Measurements from ENCODE around the gene S1PR3.

The S1PR3 gene

DNA sequence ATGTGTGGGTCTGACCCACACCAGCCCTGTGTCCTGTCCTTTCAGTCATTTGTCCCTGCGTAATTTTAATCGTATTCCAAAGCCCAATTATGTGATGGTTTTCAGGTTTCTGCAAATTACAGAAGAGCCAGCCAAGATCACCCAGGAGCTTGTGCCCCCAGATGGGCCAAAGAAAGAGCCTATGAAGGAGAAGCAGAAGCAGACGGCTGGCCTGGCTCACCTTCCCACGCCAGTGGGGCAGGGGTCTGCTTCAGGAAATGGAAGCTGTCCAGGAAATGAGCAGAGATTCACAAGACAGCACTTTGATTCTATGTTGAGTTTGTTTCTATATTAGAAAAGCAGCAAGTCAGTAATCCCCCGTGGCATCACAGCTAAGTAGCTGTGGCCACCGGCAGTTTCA lies 11.7 kb downstream of the S1PR3 start:
- H3K4me1 ChIP-seq (ENCODE audit: insufficient read depth, low read length) = 0 out of 2 replicates have a peak, but pooled peaks cover 7% of the 10 kb centered on the region
- H3K9ac ChIP-seq (ENCODE audit: low read depth, low read length) = no peak overlapping the region
- no peaks in the 10 kb centered on the region for H3K36me3 ChIP-seq (ENCODE audit: insufficient read depth, low read length)
- no peaks in the 10 kb centered on the region for H3K9me3 ChIP-seq (ENCODE audit: control insufficient read depth, insufficient read depth, low read length)

DNA sequence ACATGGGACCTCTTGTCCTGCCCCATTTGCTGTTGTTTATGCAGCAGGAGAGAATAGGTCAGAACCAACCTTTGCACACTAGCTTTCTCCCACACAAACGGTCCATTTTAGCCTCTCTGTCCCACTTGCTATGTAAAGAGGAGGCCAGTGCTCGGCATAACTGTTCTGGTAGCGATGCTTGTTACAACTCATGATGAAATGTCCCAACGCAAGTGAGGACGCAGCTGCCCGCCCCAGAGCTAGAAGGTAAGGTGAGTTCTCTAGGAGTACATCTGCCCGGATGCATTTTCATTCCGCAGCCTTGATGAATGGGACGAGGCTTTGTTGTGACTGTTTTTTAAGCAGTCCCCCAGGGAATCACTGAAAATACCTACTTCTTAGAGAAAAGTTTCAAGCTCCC lies 14.1 kb downstream of the S1PR3 start:
- Histone ChIP-seq H3K36me3 (ENCODE audit: insufficient read depth, low read length) (no peaks in the 10 kb centered on the region), H3K9ac (ENCODE audit: low read depth, low read length) (no peak overlapping the region), H3K9me3 (ENCODE audit: control insufficient read depth, insufficient read depth, low read length) (no peaks in the 10 kb centered on the region), H3K4me1 (ENCODE audit: insufficient read depth, low read length) (peaks cover 9% of the 10 kb centered on the region; the same call in 1 of the 2 replicates)

DNA sequence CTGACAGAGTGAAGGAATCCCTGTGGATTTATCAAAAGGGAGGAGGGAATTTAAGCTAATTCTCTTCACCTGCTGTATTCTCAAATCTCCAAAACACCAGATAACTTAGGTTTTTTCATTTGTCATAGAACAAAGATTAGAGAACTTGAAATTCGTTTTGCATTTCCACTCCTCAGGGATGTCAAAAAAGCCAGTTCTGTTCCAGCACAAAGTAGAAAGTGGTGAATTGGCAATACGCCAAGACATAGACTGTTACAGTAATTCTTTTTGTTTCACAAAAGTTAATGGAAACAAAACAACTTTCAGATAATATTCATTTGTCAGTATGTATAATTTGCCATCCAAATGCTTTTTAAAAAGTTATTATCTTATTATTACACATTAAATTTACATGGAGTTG lies 15.0 kb downstream of the S1PR3 start:
- Histone ChIP-seq H3K4me1 (ENCODE audit: insufficient read depth, low read length) (peaks cover 5% of the 10 kb centered on the region; the same call in 1 of the 2 replicates), H3K36me3 (ENCODE audit: insufficient read depth, low read length) (no peaks in the 10 kb centered on the region), H3K9me3 (ENCODE audit: control insufficient read depth, insufficient read depth, low read length) (no peaks in the 10 kb centered on the region), H3K9ac (ENCODE audit: low read depth, low read length) (no peak overlapping the region)

DNA sequence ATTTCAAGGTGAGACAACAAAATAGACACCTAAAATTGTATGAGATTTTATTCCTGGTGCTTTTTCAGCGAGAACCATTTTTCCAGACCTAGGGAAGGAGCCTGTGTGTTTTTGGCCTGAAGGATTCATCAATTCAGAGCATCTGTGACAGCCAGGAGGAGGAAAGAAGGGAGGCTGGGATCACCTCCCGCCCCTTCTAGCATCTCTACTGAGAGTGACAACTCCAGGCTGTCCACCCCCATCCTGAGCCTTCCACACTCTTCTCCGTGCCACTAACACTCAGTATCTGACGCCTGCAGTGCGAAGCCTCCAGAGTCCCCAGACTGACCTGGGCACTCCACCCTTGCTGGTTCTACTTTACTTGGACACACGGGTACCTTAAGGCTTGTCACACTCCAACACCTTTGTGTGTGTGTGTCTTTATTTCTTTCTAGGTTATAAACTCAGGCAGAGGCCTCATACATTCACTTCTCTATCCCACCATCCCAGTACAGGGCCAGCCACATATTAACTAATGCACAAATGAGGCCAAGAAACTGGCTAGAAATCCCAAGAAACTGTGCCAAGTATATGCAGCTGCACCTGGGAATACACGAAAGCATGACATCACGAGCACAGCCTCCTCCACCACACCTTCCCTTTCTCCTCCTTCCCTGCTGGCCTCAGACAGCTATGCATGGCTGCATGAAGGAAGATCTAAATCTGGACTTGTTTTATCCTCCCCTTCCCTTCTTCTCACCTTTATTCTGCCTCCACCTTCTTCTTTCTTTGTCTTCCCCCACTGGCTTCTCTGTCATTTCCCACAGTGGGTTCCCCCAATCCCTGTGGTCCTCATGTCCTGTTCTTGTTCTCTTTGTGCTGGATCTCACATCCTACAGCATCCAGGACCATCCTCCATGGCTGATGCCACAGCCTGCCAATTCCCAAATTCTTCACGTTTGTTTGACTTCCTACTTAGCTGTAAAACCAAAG lies 16.0 kb downstream of the S1PR3 start:
- Histone ChIP-seq H3K4me1 (ENCODE audit: insufficient read depth, low read length) (peaks cover 5% of the 10 kb centered on the region; the same call in 1 of the 2 replicates), H3K9ac (ENCODE audit: low read depth, low read length) (no peak overlapping the region), H3K9me3 (ENCODE audit: control insufficient read depth, insufficient read depth, low read length) (no peaks in the 10 kb centered on the region), H3K36me3 (ENCODE audit: insufficient read depth, low read length) (no peaks in the 10 kb centered on the region)

DNA sequence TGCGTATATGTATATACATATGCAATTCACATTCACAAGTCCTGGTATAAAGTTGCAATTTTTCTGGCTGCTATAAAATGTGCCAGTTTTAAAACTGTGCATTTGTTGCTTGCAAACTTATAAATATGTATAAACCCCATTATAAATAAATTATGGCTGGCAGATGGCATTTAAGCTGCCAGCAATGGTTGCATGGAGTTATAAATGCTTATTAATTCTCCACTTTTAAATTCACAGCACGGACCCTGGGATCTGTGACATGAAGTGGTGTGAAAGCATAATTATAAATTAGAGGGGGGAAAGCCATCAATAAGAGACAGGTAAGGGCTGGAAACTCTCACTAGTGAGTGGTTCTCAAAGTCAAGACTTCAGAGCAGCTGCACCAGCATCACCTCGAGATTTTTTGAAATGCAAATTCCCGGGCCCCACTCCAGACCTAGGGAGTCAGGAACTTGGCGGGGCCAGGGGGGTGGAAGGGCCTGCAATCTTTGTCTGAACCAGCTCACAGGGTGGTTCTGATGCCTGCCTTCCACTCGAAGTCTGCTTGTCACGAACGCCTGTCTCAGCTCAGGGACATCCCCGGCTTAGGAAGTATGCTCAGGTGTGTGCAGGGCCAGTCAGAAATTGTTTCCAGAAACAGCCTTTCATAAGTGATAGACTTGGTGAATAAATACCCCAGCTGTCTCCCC lies 16.9 kb downstream of the S1PR3 start:
- H3K4me1 ChIP-seq (ENCODE audit: insufficient read depth, low read length) = peaks cover 5% of the 10 kb centered on the region; the same call in 1 of the 2 replicates
- H3K9ac ChIP-seq (ENCODE audit: low read depth, low read length) = no peak overlapping the region
- H3K36me3 ChIP-seq (ENCODE audit: insufficient read depth, low read length) = no peaks in the 10 kb centered on the region
- no peaks in the 10 kb centered on the region for H3K9me3 ChIP-seq (ENCODE audit: control insufficient read depth, insufficient read depth, low read length)

DNA sequence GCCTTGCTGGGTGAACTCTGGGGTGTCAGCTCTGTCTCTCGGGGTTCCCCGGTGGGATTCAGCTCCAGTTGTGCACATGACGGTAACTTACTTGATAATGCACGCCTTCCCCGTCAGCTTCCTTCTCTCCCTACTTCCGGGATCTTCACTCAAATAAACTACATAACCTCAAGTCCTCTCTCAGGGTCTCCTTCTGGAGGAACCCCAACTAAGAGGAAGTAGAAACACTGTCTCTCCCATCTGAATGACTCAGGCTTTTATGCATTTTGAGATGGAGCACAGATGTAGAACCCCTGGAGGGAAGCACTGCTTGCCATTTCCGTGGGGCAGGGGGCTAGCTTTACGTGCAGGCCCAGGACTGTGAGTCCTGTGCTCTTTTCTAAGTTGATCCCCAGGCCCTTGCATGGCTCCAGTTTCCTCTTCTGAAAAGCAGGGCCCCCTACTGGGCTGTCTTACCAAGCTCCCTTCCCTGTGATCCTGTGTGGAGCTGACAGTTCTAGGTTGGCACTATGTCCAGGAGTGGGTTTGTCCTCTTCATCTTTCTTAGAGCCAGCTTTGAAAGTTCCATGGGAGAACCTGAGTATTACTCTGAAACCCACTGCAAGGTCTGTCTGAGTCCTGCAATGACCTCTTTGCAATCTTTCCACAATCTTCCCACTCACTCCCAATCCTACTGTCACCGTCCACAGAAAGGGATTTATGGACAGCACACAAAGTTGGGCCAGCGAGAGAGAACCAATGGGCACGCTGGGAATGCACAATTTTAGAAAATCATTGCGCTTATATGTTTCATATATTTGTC lies 17.7 kb downstream of the S1PR3 start:
- no peaks in the 10 kb centered on the region for H3K9me3 ChIP-seq (ENCODE audit: control insufficient read depth, insufficient read depth, low read length)
- no peak overlapping the region for H3K9ac ChIP-seq (ENCODE audit: low read depth, low read length)
- H3K36me3 ChIP-seq (ENCODE audit: insufficient read depth, low read length) = no peaks in the 10 kb centered on the region
- H3K4me1 ChIP-seq (ENCODE audit: insufficient read depth, low read length) = peaks cover 5% of the 10 kb centered on the region; the same call in 1 of the 2 replicates

DNA sequence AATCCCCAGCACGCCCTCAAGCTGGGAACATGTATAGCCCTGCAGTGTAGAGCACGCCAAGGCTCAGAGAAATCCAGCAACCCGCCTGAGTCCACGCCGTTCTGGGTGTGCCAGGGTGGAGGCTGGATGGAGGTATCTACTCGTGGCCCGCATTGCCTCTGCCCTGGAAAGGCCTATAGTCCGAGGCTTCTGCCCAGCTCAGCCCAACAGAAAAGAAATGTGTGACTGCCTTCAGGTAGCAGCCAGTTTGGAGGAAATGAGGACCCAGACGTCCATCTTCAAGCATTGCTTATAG lies 18.2 kb downstream of the S1PR3 start:
- Histone ChIP-seq H3K9ac (ENCODE audit: low read depth, low read length) (no peak overlapping the region), H3K9me3 (ENCODE audit: control insufficient read depth, insufficient read depth, low read length) (no peaks in the 10 kb centered on the region), H3K4me1 (ENCODE audit: insufficient read depth, low read length) (peaks cover 5% of the 10 kb centered on the region; the same call in 1 of the 2 replicates), H3K36me3 (ENCODE audit: insufficient read depth, low read length) (no peaks in the 10 kb centered on the region)

DNA sequence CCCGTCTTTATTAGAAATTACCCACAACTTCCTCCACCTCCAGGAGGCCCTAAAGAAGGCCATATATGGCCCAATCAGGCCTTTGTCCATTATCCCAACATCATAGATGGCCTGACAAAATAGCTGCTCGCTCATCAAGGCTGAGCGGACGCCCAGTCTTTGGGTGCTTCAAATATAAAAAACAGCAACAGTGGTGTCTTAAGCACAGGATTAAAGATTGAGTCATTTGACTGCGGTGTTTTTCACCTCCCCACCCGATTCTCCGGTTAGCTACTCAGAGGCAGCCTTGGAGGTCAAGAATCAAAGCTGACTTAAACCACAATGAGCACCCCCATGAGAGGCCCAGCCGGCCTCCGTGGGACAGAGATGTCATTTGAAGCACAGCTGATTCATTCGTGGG lies 18.8 kb downstream of the S1PR3 start:
- Histone ChIP-seq H3K36me3 (ENCODE audit: insufficient read depth, low read length) (no peaks in the 10 kb centered on the region), H3K4me1 (ENCODE audit: insufficient read depth, low read length) (peaks cover 5% of the 10 kb centered on the region; the same call in 1 of the 2 replicates), H3K9ac (ENCODE audit: low read depth, low read length) (no peak overlapping the region), H3K9me3 (ENCODE audit: control insufficient read depth, insufficient read depth, low read length) (no peaks in the 10 kb centered on the region)

DNA sequence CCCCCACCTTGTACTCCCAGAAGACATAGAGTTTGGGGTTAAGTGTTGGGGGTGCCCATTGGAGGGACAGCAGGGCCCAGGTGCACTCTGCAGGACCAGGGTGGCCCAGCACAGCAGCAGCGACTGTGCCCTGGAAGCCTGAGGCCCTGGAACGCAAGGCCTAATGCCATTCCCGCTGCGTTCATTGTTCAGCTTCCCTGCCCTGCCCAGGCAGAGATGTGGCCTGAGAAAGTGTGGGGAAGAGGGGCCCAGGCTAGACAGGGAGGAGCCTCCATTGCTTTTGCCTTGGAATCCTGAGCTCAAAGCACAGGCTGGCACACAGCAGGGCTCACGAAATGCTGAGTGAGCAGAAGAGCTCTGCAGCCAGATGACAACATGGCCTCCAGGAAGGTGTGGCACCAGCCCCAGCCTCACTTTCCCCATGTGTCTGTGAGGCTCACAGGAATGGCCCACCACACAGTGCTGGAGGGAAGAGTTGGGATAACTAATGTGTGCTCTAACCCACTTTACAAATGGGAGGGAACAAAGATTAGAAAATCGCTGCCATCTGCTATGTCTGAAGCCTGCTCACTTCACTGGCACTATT lies 19.4 kb downstream of the S1PR3 start:
- no peaks in the 10 kb centered on the region for H3K9me3 ChIP-seq (ENCODE audit: control insufficient read depth, insufficient read depth, low read length)
- no peak overlapping the region for H3K9ac ChIP-seq (ENCODE audit: low read depth, low read length)
- H3K36me3 ChIP-seq (ENCODE audit: insufficient read depth, low read length) = no peaks in the 10 kb centered on the region
- peaks cover 5% of the 10 kb centered on the region; the same call in 1 of the 2 replicates for H3K4me1 ChIP-seq (ENCODE audit: insufficient read depth, low read length)

DNA sequence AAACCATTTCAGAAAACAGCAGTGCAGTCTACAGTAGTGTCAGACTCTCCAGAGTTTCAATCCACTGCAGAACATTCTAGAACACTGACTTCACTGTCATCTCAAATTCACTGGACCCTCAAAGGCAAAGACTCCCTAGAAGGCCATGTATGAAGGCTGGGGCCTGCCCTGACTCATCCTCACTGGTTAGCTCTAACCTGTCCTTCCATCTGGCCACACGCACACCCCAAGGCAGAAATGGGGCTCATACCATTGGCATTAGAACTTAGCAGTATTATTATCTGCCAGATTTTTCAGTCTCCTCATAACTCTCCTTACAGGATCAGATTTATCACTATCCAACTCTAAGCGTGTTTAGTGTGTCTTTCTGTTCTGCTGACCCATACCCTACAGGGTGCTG lies 20.4 kb downstream of the S1PR3 start:
- Histone ChIP-seq H3K36me3 (ENCODE audit: insufficient read depth, low read length) (no peaks in the 10 kb centered on the region), H3K9ac (ENCODE audit: low read depth, low read length) (no peak overlapping the region), H3K4me1 (ENCODE audit: insufficient read depth, low read length) (peaks cover 5% of the 10 kb centered on the region; the same call in 1 of the 2 replicates), H3K9me3 (ENCODE audit: control insufficient read depth, insufficient read depth, low read length) (no peaks in the 10 kb centered on the region)

DNA sequence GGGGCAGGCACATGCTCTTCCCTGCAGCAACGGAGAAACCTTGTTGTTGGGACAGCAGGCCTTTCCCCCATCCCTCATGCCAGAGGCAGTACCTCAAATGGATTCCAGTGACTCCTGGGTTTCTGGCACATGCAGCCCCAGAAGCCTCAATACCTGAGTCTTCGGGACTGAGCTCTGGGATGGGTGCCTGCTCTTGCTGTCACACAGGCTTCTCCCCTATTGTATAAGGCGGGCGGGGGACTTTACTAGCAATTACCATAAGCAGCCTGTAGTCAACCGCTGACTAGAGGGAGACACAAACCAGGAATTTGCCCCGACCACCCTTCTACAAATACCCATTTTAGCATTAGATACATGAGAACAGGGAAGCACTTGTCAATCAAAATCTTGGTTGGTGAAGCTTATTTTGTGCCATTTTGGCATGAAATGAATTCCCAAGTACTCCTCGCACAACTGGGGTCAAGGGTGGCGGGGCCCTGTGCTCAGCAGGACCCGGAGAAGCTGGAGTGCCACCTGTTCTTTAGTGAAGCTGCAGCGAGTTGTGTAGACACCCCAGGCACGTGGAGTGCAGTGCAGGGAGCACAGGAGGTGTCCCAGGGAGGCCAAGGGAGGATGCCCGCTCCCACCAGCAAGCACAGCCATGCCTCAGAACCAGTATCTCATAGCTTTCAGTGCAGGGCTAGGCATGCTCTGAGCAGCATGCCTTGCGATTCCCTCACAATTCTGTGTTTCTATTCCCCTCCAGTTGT lies 21.2 kb downstream of the S1PR3 start:
- H3K4me1 ChIP-seq (ENCODE audit: insufficient read depth, low read length) = peaks cover 5% of the 10 kb centered on the region; the same call in 1 of the 2 replicates
- no peak overlapping the region for H3K9ac ChIP-seq (ENCODE audit: low read depth, low read length)
- H3K36me3 ChIP-seq (ENCODE audit: insufficient read depth, low read length) = no peaks in the 10 kb centered on the region
- H3K9me3 ChIP-seq (ENCODE audit: control insufficient read depth, insufficient read depth, low read length) = no peaks in the 10 kb centered on the region

DNA sequence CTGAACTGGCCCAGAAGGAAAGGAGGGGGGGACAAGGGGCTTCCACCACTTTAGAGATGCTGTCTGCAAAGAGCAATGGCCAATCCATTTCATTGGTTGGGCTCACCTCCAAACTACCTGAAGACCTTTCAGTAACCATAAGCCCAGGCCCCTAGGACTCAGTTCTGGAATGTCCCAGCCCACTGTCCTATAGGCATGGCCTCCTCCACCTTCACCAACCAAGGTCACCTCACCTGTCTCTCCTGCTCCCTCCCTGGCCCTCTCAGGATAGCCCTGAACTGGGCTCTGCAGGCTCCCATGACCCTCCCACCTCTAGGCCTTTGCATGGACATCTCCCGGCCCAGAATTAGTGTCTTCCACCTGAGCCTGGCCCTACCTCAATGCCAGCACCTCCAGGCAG lies 22.4 kb downstream of the S1PR3 start:
- peaks cover 2% of the 10 kb centered on the region; the same call in 1 of the 2 replicates for H3K4me1 ChIP-seq (ENCODE audit: insufficient read depth, low read length)
- H3K36me3 ChIP-seq (ENCODE audit: insufficient read depth, low read length) = no peaks in the 10 kb centered on the region
- H3K9ac ChIP-seq (ENCODE audit: low read depth, low read length) = no peak overlapping the region
- no peaks in the 10 kb centered on the region for H3K9me3 ChIP-seq (ENCODE audit: control insufficient read depth, insufficient read depth, low read length)

DNA sequence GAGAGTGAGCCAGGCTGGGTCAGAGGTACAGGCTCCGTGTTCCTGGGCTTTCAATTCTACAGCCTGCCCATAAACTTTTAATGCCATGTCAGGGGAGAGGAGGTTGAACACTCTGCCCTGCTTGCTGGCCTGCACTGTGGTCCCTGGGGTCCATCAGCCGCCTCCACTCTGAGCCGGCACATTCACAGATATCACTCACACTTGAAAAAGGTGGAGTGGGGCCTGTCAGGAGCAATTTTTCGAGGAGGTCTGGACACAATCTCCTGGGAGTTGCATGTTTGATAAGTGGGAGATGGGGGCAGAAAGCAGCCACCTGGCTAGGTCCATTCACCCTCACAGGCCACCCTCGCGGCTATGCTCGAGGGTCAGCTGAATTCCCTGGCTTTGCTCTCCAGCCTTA lies 22.9 kb downstream of the S1PR3 start:
- no peaks in the 10 kb centered on the region for H3K36me3 ChIP-seq (ENCODE audit: insufficient read depth, low read length)
- no peaks in the 10 kb centered on the region for H3K9me3 ChIP-seq (ENCODE audit: control insufficient read depth, insufficient read depth, low read length)
- no peaks in the 10 kb centered on the region for H3K4me1 ChIP-seq (ENCODE audit: insufficient read depth, low read length)
- H3K9ac ChIP-seq (ENCODE audit: low read depth, low read length) = no peak overlapping the region
